DMS53 treated with DMSO at 0.1 percent for 48 hours (cell line): Measurements from ENCODE around the gene OR2T1.
"Not testable (repeated sequence)": the region's sequence is repeated elsewhere in the genome, so short reads cannot be mapped to it uniquely, and the experiment has no call there.

ENCODE experiments used
- DNase-seq: peaks from one replicate; lab custom pipeline; 2025; ENCODE audit not compliant: unreplicated experiment; lab: John Stamatoyannopoulos, UW

The OR2T1 gene, protein sequence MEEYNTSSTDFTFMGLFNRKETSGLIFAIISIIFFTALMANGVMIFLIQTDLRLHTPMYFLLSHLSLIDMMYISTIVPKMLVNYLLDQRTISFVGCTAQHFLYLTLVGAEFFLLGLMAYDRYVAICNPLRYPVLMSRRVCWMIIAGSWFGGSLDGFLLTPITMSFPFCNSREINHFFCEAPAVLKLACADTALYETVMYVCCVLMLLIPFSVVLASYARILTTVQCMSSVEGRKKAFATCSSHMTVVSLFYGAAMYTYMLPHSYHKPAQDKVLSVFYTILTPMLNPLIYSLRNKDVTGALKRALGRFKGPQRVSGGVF

DNA sequence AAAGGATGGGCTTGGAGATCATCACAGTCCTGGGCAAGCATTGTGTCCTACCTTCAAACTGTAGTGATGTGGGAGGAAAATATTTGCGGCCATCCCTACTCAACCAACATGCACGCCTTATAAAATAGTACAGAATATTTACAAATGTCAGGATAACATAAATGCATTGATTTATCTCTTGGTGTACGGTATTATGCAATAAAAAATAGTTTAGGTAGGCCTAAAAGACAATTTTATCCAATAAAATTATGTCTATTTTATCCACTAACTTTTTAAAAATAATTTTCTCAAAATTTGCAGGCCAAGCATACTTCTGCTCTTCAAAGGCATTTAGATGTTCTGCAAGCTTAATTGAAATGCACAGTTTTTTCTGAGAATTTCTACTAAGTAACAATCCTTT lies at the start of gene OR2T1:
Gene OR2T1 (plus strand): TSS at position 301 of the 400 bp plus-strand sequence. CDS start 3,100 bp downstream, outside the sequence.
- DNase-seq, result no peak

DNA sequence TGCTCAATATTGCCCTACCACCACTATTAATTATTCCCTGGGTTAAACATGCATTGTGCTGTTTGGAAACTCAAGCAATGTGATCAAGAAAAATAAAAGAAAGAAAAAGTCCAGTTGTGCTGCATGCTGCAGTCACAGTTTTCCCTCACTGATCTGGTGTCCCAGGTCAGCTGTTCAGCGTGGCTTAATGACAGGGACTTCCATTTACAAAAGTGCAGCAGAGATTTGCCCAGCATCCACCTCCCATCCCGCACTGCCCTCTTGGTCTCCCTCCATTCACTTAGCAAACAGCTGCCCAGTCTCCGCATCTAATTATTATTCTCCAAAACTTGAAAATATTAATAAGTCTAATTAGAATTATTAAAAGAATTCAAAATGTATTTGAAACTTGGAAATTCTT lies 43.4 kb upstream of the OR2T1 start:
- DNase-seq, result no peak

DNA sequence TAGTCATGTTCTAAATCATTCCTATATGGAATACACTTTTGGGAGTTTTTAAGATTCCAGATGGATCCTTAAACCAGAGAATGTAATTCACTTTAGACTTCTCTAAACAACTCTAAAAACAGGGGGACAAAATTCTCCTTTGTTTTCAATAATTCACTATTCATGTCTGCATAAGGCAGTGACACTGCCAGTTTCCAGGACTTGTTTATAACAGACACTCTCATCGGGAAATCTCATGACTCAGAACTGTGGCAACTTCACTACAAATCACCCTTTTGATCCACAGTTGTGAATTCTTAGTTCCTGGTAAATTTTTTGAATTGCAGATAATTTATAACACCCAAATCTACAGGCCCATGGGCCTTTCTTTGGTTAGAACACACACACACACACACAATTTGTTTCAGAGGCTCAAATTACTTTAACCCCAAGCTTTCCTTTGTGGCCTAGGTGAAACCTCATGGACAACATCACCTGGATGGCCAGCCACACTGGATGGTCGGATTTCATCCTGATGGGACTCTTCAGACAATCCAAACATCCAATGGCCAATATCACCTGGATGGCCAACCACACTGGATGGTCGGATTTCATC lies 41.6 kb upstream of the OR2T1 start, which contains the start of gene OR2T4:
Gene OR2T4 (plus strand): TSS at position 545 of the 595 bp plus-strand sequence. CDS start 0 bp downstream, at position 545.
- DNase-seq, result no peak

DNA sequence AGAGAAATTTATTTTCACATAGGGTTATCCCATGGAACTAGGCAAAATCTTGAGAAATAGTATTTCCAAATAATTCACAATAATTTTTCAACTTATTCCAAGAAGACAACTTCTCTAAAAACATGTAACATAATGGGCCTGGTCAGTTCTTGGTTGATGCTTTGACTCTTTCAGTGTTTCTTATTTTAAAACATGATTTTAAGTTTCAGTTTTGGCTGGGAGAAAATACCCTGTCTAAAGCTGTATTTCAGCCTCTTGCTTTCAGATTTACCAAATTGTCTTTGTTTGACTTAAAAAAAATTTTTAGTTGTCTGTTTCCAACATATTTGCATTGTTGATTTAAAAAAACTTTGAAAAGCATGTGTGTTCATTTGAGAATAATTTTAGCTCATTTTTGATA lies 36.2 kb upstream of the OR2T1 start:
- DNase-seq, result no peak

DNA sequence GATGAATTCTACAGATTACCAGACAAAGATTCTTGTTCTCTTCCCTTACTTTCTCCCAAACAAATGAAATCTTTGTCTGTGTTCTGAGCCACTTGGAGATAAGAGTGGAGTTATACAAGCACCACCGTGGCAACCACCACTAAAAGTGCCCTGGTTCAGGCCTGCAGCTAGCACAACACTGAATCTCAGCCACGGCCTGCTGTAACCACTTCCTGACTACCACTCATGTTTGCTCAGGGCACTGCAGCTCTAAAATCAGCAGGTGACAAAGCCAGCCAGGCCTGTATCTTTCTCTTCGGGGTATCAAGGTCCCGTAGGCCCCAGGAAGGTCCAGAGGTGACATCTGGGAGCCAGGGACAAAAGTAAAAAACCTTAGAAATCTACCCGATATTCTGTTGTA lies 30.5 kb upstream of the OR2T1 start:
- DNase-seq, result no peak

DNA sequence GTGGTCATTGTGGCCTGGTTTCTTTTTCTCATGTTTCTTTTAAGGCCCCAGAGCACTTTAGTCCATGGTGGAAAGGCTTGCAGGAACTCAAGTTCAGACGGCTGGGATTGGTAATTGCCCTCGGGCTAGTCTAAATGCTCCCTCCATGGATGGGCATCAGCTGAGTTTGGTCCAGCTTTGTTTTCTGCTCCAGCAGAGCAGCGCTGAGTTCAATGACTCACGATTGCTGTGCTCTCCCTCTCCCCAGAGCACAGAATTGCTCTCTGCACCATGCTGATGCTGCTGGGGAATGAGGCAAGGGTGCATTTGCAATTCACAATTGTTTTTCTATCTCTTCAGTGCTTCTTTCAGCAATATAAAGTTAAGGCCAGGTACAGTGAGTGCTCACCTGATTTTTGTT lies 29.1 kb upstream of the OR2T1 start:
- DNase-seq, result no peak

DNA sequence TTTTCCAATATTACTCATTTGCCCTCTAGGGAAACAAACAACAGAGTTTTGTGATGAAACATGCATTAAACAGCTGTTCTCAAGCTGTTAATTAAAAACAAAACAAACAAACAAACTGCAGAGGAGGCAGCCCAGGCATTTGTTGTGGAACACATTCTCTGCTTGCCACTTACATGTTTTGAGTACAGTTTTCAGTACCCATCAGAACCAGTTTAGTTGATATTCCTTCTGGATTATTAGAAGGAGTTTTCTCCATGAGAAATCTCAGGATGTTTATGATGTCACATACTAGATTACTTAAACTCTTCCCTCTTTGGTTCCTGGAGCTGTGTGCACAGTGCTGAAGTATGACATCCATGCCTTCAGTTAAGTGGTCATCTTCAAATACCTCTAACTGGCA lies 27.4 kb upstream of the OR2T1 start, which contains the start of gene OR2T6:
Gene OR2T6 (plus strand): TSS at position 301 of the 400 bp plus-strand sequence. CDS start 11,863 bp downstream, outside the sequence.
- no peak for DNase-seq

DNA sequence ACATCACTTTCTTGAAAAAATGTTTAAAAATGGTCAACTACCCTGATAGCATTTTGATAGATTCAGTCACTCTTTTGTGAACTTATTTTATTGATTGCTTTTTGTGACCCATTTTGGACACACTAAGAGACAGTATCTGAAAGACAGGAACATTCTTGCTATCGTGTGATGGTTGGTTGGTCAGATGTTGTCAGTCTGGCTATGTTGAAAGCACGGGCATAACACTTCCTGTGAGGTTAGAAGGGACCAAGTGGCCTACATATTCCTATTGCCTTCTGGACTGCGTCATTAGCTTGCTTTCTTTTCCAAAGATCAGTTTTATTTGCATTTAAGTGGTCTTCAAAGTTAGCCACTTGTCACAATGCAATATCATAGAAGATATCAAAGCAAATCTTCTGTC lies 25.9 kb upstream of the OR2T1 start:
- DNase-seq, result no peak

DNA sequence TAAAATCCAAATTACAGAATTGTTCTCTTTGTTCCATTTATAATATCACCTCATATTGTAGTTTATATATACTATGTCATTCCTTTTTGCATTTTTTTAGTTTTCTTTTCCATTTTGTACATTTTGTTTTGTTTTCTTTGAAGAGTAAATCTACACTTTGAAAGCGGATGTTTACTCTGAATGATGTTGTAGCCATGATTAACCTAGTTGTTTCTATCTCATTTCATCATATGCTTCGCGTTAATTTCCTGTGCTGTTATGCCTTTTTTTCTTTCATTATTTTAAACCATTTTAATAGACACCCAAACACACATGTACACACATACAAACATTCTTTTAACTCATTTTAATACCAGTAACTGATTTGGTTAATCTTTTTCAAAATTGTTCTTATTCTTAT lies 22.0 kb upstream of the OR2T1 start:
- no peak for DNase-seq

DNA sequence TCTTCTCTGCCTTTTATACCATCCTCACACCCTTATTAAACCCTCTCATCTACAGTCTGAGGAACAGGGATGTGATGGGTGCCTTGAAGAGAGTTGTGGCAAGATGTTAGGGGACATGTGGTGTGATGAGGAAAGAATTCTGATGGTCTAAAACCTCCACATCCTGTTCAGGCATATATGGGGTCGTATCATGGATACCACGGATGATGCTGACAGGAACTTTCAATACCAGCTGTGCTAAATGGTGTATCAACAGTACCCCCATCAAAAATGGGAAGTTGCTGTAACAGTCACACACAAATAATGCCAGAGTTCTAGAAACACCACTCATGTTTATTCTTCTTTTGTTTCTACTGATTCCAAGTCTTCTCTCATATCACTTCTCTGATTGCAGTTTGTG lies 14.4 kb upstream of the OR2T1 start:
- no peak for DNase-seq

DNA sequence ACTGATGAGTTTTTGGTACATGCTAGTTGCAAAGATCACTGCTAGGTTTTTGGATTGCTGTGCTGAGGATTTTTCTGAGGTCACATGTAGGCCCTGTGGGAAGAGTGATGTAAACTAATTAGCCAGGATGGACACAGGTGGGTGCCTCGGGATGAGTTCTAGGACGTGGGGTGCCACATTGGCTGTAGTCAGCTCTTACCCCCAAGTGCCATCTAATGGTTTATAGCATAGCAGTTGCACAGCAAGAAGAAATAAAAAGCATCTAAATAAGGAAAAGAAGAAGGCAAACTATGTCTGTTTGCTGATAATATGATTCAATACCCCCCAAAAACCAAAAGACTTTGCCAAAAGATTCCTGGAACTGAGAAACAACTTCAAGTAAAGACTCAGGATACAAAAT lies 9.8 kb upstream of the OR2T1 start:
- DNase-seq, result no peak

DNA sequence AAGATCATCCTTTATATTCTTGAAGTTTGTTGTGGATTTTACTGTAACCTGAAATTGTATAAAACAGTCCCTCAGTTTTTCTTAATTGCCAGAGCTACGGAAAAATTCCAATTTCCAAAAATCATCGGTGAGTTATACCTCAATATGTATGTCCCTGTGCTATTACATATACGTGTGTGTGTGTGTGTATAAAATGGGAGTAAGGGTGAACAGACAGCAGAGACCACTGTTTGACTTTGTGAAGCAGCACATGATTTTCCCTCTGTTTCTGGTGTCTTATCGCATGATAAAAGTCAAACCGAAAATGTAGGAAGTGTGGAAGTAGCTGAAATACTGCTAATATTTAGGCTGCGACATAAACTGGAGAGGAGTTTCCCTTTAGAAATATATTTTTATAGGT lies 1.2 kb downstream of the OR2T1 start:
- peak; percentile 12 for DNase-seq

DNA sequence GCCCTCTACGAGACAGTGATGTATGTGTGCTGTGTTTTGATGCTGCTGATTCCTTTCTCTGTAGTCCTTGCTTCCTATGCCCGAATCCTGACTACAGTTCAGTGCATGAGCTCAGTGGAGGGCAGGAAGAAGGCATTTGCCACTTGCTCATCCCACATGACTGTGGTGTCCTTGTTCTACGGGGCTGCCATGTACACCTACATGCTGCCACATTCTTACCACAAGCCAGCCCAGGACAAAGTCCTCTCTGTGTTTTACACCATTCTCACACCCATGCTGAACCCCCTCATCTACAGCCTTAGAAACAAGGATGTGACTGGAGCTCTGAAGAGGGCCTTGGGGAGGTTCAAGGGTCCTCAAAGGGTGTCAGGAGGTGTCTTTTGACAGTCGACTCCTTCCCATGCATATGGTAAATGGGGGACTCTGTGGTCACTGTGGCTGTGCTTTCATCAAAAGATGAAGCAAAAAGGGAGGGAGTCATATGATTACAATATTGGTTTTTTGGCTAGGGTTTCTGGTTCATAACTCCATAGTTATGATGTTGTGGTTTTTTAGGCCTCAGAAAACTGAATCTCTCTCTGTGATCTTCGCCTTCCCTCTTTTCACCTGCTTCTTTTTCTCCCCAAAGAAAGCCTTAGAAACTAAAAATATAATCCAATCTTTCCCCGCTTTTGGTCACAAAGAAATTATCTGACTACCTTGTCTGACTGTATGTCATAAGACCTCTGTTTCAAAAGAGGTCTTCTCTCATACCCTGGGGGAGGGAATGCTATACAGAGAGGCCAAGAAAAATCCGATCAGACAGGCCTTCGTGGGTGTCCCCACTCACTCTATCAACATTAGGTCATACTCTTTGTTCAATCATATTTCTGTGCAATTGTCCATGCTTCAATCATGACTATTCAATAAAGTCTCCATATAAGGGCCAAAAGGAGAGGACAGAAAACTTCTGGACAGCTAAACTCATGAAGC lies 4.2 kb downstream of the OR2T1 start:
- no peak for DNase-seq

DNA sequence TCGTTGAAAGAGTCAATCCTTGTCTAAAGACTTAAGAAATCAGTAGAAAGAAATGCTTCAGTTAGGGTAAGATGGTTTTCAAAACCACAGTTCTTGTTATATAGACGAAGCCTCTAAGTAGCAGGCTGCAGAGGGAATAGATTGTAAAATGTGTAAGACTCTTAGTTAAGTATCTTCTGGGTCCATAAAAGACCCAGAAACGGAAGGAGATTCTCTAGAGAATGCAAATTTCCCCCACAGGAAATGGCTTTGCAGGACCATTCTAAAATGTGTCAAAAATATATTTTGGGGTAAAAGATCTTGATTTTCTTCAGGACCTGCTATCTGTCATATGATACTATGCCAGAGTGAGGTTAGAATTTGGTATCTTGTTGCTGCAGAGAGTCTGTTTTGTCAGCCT lies 13.4 kb downstream of the OR2T1 start:
- no peak for DNase-seq

DNA sequence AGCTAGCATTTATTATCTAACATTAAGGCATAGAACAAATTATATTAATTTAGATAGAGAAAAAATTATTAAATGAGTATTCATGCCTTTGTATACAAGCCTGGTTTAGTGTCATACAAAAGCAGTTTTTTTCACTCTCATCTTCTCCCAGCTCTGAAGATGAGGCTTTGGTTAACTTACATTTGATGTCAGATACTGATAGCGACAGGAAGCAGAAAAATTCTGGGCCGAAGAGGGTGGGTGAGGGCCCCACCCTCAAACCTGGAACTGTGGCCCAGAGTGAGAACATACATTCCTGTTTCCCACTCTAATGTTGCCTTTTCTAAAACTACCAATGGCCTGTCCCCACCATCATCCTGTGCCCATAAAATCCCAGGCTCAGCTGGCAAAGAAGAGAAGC lies 15.0 kb downstream of the OR2T1 start:
- DNase-seq, result no peak

DNA sequence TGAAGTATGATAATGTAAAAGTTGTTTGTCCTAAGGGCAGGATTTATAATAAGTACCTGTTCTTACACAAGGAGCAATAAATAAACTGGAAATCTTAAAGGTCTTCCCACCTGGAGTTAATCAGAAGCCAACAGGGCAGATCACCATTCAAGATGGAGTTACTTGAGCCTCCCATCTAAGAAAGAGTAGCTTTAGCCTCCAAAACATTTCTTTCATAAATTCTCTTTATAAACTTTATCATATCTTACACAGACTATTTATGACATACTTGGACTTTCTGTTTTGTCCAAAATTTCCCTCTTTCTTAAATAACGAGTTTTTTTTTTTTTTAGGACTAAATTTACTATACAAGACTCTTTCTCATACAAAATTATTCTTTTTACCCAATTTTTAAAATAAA lies 18.5 kb downstream of the OR2T1 start:
- no peak for DNase-seq

DNA sequence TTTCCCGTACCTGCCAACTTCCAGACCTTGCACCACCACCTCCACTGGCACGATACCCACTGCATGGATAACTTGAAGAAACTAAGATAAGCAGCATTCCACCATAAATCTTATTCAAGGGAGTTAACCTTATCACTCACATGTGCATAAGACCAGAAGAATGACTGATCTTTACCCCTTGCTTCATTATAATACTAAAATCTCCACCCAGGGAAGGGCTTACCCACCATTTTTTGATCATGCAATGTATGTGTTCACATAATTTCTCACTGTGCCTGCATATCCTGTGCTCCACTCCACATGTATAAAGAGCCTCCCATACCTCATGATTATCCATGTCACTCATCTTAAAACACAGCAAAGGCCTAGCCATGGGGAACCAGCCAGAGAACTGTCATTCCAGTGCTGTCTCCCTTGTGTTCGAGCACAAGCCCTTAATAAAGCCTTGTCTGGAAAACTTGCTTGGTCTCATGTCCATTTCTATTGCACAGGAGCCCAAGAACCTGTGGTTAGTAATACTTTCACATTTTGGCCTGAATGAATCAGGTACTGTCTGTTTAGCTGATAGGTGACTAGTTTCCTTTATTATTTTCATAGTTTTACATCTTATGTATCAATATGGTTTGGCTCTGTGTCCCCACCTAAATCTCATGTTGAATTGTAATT lies 24.8 kb downstream of the OR2T1 start:
- DNase-seq, result not testable (repeated sequence)

DNA sequence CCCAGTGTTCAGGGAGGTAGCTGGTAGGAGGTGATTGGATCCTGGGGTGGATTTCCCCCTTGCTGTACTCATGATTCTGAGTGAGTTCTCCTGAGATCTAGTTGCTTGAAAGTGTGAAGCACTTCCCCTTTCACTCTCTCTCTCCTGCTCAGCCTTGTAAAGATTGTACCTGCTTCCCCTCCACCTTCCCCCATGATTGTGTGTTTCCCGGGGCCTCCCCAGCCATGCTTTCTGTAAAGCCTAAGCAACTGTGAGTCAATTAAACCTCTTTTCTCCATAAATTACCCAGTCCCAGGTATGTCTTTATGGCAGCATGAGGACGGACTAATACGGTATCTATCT lies 25.3 kb downstream of the OR2T1 start:
- DNase-seq, result not testable (repeated sequence)

DNA sequence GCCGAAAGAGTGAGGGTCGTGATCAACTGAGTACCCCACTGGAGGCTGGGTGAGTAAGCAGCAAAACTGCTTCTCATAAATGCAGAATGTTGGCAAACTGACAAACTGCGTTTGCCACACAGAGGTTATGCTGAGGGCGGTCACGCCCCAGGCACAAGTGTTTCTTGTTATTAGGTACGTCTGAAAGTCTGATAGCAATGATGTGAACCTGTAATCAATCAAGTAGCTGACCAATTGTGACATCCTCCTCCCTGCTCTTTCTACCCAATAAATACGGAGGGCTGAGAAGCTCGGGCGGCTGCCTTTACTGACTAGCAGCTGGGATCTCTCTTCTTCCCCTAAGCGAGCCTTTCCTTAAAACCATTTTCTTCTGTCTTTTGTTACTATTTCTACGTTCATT lies 28.8 kb downstream of the OR2T1 start:
- DNase-seq, result not testable (repeated sequence)

DNA sequence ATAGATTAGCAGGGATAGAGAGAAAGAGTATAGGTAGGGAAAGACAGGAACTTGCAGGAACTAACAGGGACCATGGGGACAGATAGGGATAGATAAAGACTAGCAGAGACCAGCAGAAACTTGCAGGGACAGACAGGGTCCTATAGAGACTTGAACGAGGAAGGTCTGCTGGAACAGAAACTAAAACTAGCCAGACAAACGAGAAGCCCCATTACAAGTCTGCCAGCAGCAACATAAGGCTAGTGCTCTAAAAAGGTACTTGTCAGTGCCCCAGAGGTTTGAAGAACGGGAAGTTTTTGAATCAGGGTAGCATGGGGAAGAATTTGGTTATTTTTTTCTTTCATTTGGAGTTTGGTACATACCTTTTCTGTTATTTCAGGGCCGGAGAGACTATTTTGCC lies 29.4 kb downstream of the OR2T1 start:
- DNase-seq, result not testable (repeated sequence)

DNA sequence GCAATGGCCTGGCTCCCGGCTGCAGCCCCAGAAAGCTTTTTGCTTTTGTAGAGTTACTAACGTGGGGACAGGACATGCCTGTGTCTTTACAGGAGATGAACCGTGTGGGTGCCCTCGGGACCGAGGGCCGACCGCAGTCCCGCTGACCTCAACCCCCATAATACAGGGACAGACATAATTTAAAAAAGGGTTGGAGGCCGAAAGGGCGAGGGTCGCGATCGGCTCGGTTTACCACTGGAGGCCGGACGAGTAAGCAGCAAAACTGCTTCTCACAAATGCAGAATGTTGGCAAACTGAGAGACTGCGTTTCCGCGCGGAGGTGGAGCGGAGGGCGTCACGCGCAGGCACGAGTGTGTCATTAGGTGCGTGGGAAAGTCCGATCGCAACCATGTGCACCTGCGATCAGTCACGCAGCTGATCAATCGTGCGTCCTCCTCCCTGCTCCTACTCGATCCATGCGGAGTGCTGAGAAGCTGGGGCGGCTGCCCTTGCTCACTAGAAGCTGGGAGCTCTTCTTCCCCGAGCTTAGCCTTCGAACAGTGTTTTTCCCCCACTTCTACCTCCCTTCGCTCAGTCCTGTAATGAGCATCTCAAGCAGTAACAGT lies 31.1 kb downstream of the OR2T1 start:
- DNase-seq, result not testable (repeated sequence)
